HG03159 (cell line): ENCODE measurements around the gene HNF4A.
"Not testable (repeated sequence)": the region's sequence is repeated elsewhere in the genome, so short reads cannot be mapped to it uniquely, and the experiment has no call there.

Experiments used
- ATAC-seq: cut with Tn5 transposase; IDR thresholded peaks from one replicate; pipeline ENCODE4 v1.9.1; 2021; ENCODE audit warnings: mild to moderate bottlenecking, moderate library complexity; ENCODE audit not compliant: unreplicated experiment

Gene HNF4A

DNA sequence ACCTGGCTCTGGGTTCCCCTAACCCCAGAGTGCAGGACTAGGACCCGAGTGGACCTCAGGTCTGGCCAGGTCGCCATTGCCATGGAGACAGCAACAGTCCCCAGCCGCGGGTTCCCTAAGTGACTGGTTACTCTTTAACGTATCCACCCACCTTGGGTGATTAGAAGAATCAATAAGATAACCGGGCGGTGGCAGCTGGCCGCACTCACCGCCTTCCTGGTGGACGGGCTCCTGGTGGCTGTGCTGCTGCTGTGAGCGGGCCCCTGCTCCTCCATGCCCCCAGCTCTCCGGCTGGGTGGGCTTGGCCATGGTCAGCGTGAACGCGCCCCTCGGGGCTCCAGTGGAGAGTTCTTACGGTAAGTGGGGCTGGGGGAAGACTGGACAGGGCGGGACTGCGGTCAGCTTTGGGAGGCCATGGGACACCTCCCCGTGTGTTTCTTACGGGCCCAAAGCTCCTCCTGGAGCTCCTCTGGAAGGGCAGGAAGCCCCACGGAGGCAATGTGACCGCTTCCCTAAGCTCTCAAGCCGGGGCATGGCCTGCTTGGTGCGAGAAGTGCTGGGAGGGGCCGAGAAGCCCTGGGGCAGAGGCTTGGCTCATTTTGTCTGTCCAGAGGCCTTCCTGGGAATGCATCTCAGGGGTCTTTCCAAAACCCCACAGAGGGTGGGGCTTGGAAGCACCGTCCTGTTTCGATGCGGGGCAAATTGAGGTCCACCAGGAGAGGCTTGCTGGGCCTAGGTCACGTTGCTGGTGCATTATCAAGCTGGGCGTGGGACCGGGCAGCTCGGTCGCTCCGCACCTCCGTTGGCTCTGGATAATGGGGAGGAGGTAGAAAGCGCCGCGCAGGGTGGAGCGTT lies at the start of gene HNF4A:
HNF4A (plus strand) TSS at position 202 of the 855 bp plus-strand sequence; CDS start at position 308, 106 bp downstream.
- ATAC-seq = no peak

DNA sequence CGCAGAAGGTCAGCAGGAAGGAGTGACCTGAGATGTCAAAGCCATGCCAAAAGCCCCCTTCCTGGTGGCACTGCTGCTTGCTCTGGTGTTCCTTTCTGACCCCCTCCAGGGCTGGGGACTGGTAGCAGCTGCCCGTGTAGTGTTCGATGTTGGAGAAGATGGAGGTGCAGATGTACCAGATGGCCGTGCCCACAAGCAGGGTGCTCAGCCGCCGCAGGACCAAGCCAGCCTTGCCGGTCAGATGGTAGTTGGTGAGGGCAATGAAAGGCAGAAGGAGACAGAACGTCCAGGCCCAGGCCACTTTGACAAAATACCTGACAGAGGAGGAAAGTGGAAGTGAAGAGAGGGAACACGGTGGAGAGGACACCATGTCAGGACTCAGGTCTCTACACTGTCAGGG lies 48.6 kb upstream of the HNF4A start:
- no peak for ATAC-seq

DNA sequence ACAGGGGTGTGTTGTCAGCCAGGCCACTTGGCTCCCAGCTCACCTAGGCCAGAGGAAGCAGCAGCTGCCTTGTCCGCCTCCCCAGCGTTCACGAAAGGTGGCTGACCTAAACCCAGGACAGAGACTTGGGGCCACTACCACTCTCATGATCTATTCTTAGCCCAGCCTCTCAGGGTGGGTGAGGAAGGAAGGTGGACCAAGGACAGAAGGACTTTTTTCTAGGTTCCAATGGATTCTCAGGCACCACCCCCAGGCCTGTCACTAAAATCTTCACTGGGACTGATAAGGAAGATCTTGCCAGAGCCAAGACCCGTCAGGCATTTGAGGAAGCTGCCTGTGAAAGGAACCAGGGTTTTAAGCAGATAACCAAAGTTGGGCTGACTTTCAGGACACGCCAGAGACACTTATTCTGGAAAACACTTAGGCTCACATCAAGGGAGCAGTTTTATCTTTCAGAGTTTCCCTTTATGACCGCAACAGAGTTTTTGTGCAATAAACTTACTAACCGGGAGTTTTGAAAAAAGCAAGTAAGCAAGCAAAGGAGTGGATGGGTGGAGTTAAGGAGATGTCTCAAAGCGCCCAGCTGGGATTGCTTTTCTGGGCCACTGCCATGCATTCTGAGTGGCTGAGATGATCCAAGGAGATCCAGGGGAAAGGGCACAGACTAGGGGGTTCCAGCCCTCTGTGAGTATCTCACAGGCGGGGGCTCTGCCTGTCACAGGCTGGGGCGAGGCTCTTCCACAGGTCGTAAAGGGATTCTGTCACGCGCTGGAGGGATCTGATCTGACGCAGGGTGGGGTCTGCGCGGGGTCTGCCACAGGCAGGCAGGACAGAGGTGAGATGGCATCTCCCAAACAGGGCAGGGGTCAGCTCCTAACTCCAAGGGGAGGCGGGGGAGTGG lies 45.5 kb upstream of the HNF4A start:
- no peak for ATAC-seq

DNA sequence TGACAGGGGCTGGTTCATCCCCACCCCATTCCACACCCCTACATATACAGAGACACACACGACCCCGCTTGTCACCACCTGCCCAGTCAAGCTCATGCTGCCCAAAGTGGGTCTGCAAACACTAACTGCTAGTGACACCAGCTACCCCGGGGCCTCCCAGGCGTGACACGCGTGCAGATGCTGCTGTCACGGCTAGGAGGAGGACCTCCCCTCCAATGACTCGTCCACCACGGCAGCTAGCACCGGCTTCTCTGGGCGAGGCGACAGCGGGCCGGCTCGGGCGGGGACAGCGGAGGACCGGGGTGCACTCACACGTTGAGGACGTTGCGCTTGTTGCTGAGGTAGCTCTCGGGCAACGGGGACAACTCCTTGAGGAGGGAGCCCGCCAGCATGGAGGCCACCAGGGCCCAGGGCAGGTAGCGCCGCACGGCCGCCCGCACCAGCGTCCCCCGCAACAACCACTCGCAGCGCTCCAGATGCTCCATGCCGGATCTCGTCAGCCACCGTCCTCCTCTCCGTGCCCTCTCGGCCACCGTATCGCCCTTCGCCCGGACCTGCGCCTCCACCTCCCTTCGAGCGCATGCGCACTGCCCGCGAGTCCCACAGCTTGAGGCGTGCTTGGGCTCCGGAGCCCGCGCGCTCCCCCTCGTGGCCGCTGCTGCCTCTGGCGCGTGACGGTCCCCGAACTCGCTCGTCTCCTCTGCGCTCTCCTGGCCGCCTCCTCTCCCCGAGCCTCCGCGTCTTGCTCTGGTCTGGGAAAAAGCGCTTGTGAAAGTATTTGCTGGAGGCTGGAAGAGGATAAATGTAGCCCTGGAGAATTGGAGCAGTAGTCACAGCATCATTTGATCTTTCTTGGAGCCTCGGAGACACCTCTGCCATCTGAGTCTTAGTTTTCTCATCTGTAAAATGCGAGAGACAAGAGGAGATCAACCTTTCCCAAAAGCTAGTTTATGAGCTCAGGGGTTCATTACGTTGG lies 44.5 kb upstream of the HNF4A start, which contains the start of gene FITM2:
FITM2 (minus strand) TSS at position 539 of the 976 bp plus-strand sequence; CDS start at position 485, 54 bp downstream.
- ATAC-seq = peak; percentile 90

DNA sequence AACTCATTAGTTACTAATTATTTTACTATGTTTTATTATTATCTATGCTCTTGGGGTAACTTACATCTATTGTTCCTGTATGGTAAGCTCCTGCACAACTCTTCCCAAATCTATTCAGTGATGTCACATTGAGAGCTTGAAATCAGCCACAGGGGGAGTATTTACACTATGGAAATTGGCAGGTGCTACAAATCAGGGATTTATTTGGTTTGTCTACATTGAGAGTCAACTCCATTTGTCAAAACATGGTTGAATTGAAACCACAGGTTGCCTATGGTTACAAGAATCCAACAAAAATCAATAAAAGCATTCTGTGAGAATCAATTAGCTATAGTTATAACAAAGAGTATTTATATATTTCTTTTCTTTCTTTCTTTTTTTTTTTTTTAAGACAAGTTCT lies 40.6 kb upstream of the HNF4A start:
- no peak for ATAC-seq

DNA sequence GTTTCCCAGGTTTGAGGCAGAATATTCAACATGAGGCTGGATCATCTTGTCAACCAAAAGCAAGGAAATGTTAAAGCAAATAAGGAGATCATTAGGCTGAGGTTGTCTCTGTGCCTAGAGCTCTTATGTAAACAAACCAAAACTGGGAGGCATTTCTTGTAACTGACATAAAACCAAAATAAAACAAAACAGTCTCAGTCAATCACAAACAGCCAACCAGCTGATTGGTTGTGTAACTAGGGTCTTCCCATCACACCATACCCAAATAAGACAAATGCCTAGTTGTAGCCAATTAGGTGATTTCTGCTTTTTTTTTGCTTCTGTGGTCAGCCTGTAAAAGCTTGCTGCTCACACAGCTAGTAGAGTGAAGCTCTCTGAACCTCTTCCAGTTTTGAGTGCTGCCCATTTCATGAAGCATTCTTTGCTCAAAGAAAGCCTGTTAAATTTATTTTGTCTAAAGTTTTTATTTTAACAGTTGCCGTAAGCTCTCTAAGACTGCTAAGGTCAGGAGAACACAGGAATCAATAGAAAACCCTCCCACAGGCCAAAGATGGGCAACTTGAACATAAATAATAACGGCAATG lies 35.6 kb upstream of the HNF4A start:
- ATAC-seq = no peak

DNA sequence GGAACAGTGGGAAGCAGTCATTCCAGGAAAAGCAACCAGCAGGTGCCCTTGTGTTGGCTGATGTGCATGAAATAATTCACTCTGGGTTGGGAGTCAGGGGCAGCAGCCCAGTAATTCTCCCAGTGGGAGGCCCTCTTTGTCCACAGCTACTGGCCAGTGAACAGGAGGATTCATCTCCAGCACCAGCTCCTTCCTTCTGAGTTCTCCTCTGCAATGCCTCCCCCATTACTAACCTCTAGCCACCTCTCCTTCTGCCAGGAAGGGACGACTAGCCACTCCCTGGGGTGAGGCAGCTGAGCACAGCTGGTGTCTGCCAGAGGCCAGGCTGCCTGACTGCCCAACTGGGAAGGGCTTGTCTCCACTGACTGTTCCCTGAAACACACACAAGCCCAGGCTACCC lies 31.2 kb upstream of the HNF4A start:
- ATAC-seq = no peak

DNA sequence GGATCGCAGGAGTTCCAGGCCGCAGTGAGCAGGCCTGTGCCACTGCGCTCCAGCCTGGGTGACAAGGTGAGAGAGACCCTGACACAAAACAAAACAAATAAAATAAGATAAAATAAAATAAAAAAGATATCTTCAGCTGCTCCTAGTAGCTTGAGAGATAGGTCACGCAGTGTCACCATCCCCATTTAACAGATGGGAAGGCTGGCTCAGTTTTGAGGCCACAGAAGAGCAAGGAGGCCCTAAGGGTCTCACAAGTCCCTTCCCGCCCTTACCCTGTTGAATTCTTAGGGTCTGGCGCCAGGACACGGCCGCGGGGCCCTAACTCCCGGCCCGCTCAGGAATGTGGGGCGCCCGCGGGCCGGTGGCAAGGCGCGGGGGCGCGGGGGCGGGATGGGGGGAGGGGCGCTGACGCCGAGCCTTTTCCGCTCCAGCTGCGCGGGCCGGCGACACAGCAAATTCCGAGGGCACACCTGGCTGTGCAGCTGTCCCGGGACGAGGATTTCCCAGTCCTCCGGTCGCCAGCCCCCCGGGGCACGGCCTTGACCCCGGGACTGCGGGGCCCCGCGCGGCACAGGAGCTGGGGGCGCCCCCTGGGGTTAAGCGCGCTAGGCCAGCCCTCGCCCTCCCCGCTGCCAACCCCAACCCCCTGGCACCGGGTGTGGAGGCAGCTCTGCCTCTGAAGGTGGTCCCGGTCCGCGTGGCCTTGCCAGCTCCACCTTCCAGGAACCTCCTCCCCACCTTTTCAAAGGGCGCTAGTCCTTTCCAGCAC lies 28.9 kb upstream of the HNF4A start:
- ATAC-seq = no peak

DNA sequence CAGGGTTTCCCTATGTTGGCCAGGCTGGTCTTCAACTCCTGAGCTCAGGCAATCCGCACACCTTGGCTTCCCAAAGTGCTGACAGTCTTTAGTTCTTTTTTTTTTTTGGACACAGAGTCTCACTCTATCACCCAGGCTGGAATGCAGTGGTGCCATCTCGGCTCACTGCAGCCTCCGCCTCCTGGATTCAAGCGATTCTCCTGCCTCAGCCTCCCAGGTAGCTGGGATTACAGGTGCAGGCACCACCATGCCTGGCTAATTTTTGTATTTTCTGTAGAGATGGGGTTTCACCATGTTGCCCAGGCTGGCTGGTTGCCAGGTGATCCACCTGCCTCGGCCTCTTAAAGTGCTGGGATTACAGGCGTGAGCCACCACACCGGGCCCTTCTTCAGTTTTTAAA lies 27.8 kb upstream of the HNF4A start:
- ATAC-seq = not testable (repeated sequence)

DNA sequence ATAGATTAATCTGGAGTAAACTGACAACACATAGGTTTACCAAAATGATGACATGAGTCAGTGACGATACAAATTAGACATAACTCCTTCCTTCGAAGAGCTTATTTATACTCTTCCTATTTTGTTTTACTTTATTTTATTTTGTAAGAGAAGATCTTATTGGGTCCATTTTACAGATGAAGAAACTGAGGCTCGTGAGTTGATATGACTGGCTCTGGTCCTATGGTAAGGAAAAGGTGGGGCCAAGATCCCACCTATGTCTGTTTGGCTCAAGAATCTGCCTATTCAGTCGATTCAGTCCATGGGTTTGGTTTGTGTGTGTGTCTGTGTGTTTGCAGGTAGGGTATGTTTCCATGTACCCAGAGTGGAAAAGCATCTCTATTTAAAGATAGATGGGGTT lies 27.1 kb upstream of the HNF4A start:
- ATAC-seq = no peak

DNA sequence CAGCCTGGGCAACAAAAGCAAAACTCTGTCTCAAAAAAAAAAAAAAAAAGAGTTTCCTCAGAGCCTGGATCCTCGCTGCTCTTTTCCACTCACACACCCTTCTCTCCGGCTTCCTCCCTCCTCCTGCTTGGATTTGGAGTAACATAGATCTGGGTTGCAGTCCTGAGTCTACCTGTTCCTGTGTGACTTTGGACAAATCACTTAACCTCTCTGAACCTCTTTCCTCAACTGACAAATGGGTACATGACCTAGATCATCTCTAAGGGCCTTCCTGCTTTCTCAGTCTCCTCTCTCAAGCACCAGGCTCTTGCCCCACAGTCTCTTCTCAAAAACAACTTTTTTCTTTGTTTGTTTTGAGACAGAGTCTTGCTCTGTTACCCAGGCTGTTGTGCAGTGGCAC lies 24.3 kb upstream of the HNF4A start:
- no peak for ATAC-seq

DNA sequence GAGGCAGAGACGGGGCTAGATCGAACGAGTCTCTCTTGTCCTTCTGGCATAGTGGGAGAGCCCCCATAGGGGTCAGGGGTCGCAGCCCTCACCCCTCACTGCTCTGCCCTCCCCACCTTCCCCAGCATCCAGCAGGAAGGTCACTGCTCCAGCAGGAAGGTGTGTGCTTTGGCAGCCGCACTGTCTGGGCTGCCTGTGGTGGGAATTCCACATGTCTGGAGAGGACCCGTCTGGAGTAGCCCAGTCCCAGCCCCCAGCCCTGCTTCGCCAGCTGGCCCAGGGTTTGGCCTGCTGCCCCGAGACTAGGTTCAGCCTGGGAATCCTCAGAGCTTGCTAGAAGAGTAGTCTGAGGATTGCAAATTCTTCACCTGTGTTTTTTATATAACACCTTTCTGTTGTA lies 21.2 kb upstream of the HNF4A start:
- ATAC-seq = no peak

DNA sequence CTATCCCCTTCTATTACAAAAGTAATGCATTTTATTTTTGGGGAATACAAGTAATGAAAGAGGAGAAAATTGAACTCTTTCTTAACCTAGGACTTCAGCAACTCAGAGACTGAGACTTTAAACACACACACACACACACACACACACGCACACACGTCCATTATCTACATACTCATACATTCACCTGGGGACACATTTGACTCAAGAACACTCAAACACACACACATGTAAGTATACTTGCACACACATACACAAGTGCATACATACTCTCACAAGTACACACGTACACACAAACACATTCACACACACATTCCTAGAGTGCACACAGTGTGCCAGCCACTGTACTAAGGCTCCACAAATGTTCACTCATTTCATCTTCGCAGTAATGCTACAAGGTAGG lies 20.8 kb upstream of the HNF4A start:
- no peak for ATAC-seq

DNA sequence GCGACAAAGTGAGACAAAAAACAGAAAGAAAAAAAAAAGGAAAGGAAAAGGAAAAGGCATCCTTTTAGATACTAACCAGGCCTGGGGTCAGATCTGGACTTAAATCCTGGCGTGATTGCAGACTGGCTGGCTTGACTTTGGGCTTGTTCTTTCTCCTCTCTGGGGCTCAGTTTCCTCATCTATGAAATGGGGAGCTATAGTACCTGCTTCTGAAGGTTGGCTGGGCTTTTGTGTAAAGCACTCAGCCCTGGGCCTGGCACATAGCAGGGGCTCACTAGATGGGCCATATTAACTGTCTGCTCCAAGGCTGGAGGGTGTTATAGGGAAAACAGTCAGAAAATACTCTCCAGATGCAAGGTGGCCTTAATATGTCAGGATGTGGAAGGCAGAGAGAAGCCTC lies 19.8 kb upstream of the HNF4A start:
- ATAC-seq = no peak

DNA sequence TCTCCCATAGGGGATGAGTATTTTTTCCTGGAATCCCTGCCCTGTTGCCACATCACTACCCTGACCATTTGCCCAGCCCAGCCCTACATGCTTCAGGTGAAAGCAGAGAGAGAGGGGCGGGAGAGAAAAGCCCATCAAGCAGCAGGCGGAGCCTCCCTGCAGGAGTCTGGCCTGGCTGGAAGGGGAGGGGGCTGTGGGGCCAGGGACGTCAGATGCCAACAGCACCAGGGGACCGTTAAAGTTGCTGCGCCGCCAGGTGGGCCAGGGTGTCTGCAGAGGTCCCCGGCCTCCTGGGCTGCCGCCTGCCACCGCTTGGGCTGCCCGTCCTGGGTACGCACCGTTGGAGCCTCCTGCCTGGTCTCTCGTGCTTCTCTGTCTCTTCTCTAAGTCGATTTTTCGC lies 19.4 kb upstream of the HNF4A start:
- ATAC-seq = no peak

DNA sequence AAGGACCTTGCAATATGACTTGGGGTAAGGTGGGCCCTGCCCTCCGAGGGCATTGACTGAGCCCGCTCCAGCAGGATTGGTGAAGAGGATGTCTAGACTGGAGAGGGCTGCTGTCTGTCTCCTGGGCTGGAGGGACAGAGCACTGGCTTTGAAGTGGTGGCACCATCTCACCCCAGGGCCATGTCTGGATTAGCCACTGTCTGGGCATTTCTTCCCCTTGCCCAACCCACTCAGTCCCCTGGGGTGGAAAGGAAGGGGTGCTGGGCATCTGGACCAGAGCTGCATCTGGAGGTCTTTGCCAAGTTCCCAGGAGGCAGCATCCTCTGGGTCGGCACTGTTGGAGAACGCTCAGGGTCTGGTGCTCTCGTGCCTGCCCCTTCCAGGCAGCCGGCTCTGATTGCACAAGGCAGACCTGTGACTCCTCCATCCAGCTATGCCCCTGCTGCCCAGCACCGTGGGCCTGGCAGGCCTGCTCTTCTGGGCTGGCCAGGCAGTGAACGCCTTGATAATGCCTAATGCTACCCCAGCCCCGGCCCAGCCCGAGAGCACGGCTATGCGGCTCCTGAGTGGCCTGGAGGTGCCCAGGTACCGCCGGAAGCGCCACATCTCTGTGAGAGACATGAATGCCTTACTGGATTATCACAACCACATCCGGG lies 18.6 kb upstream of the HNF4A start, which contains the start of gene R3HDML:
R3HDML (plus strand) TSS at position 319 of the 656 bp plus-strand sequence; CDS start at position 434, 115 bp downstream.
- ATAC-seq = no peak

DNA sequence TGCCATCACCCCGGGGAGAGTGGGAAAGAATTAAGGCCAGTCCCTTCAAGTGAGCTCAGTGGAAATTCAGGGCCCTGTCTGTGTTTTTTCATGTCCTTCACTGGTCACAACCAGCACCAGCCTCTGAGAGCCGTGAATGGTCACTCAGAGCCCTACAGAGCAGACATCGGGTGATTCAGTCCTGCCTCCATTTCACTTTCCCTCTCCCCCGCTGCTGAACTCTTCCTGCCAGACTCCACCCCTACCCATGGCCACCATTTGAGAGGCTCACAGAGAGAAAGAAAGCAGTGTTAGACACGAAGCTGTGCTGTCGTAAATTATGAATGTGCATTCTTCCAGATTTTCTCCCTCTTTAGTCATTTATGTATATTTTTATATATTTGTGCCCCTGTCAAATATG lies 13.3 kb upstream of the HNF4A start:
- no peak for ATAC-seq

DNA sequence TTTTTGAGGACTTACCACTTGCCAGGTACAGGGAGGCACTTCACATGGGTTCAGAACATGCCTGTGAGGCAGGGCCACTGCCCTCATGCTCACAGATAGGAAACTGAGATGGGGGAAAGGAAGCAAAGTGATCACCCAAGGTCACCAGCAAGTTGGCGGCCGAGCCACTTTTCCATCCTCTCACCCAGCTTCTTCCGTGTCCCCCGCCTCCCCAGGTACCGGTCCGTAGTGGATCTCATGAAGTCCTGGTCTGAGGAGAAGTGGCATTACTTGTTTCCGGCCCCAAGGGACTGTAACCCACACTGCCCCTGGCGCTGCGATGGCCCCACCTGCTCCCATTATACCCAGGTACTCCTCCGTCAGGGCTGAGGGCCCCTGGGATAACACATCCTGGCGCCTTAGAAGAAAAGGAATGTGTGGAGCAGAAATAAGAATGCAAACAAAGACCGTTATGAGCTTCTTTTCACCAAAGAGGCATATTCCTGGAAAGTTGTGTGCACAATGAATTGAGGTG lies 12.3 kb upstream of the HNF4A start:
- no peak for ATAC-seq

DNA sequence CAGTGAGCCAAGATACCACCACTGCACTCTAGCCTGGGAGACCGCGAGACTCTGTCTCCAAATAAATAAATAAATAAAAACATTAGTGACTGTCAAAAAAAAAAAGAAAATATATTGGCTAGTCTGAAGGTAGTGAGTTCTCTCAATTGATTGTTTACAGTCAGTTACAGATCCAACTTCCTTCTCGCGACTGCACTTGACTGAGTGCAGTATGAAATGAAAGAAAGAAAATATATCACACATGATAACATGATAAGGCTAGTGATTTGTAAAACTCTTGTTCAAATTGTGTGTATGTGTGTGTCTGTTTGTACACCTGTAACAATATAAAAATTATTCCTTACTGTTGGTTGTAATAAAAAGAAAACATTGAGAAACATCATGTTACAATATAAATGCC lies 10.8 kb upstream of the HNF4A start:
- ATAC-seq = no peak
